Pulmonary artery endothelial cell (primary cell): Measurements from ENCODE around the gene DAND5. TPM values are rescaled to one million over a fixed set of nuclear protein-coding genes. Genes with fewer than 3 reads are reported as not detected.

Experiments
- DNase-seq: peaks from one replicate; pipeline ENCODE4 v3.0.0-alpha.2; 2011; ENCODE audit warnings: low read depth, low spot score
- total RNA-seq: library from RNA; depleted of rRNA; stranded (reverse); fragments of >200 nt; gene quantifications from 2 replicates; pipeline ENCODE4 v1.2.3, GENCODE V29; 2014

The DAND5 gene
- total RNA-seq, 1 donor from 2014 or later: 0.07 TPM

GRCh38 chr19:12991296-12991695 is 21.9 kb downstream of the DAND5 start:
- no peak for DNase-seq

- no peak for DNase-seq
Measured at GRCh38 chr19:12992729-12993128, 23.4 kb downstream of the DAND5 start.

GRCh38 chr19:12993562-12993961 is 24.2 kb downstream of the DAND5 start:
- DNase-seq: no peak

- no peak for DNase-seq
Measured at GRCh38 chr19:12994701-12995595, 25.6 kb downstream of the DAND5 start, which contains the start of gene NFIX. TSS of gene NFIX (plus strand) at chr19:12995475. CDS start at chr19:12995838, 363 bp downstream.

GRCh38 chr19:12995596-12996405 is 26.4 kb downstream of the DAND5 start:
- no peak for DNase-seq

GRCh38 chr19:12996406-12997094 is 27.2 kb downstream of the DAND5 start:
- no peak for DNase-seq

- no peak for DNase-seq
Measured at GRCh38 chr19:12997179-12997966, 28.0 kb downstream of the DAND5 start.

GRCh38 chr19:12997967-12998940 is 28.9 kb downstream of the DAND5 start:
- no peak for DNase-seq

- DNase-seq: no peak
Measured at GRCh38 chr19:13001166-13001501, 31.8 kb downstream of the DAND5 start.

GRCh38 chr19:13001502-13002165 is 32.3 kb downstream of the DAND5 start:
- DNase-seq: no peak

- no peak for DNase-seq
Measured at GRCh38 chr19:13002166-13002898, 33.0 kb downstream of the DAND5 start.

GRCh38 chr19:13003081-13003480 is 33.7 kb downstream of the DAND5 start:
- no peak for DNase-seq

GRCh38 chr19:13004273-13004672 is 34.9 kb downstream of the DAND5 start:
- no peak for DNase-seq

GRCh38 chr19:13005253-13005652 is 35.9 kb downstream of the DAND5 start:
- no peak for DNase-seq

- no peak for DNase-seq
Measured at GRCh38 chr19:13005861-13006370, 36.5 kb downstream of the DAND5 start.

GRCh38 chr19:13006431-13007281 is 37.3 kb downstream of the DAND5 start:
- no peak for DNase-seq

- no peak for DNase-seq
Measured at GRCh38 chr19:13007292-13008045, 38.1 kb downstream of the DAND5 start.
